ENCODE results near the gene SLC40A1. TPM values are rescaled to one million over a fixed set of nuclear protein-coding genes. Genes with fewer than 3 reads are reported as not detected.

The SLC40A1 gene
- total and polyA plus RNA-seq, 2 of the 8 experiments (the other 6 are each of a cell fraction or from before 2014, with no cell fraction given), result 0.03 TPM; not detected in 1

DNA sequence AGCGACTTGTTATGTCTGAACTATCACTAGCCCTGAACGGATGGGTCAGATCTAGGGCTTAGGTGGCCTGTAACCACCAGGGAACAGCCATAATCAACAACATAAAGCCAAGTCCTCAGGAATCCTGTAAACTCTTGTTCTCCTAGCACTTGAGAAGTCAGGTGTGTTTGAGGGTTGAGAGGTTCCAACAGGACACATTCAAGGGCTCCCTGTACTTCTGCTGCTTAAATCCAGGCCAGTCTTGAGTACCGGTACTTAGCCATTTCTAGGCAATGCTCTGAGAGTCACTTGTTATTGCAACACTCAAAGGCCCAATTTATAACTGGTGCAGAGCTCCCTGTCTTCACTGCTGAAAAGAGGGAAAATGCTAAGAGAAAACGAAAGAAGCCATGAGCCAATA is 21.6 kb upstream of the SLC40A1 start:
- Histone ChIP-seq H2BK5ac (ENCODE audit: low read depth, low read length) (no peak overlapping the region), H3K23me2 (ENCODE audit: low read depth, low read length) (no peaks in the 10 kb centered on the region), H4K8ac (ENCODE audit: extremely low read depth, insufficient read depth, low read length) (no peak overlapping the region), H3K79me1 (ENCODE audit: low read depth, low read length) (no peaks in the 10 kb centered on the region), H3K27ac (ENCODE audit: low read depth, low read length) (no peak overlapping the region), H3K27me3 (replicated peaks in 1 of 4; ENCODE audit: control insufficient read depth in 3 of 4, extremely low read depth in 1 of 4, insufficient read depth in 3 of 4, low read length in 3 of 4) (no peaks in the 10 kb centered on the region), H3K9me3 (ENCODE audit: insufficient read depth in 2 of 2, low read depth in 1 of 2, low read length in 1 of 2) (no peaks in the 10 kb centered on the region), H3K79me2 (ENCODE audit: control insufficient read depth in 1 of 2, insufficient read depth in 2 of 2, low read length in 2 of 2) (no peaks in the 10 kb centered on the region), H2BK20ac (ENCODE audit: low read length) (no peak overlapping the region), H3K4me2 (ENCODE audit: insufficient read depth in 1 of 2, low read depth in 2 of 2, low read length in 2 of 2) (no peak overlapping the region), H3K14ac (ENCODE audit: insufficient read length) (no peak overlapping the region), H2AFZ (ENCODE audit: low read length) (no peak overlapping the region), H3K4me1 (replicated peaks in 1 of 4; ENCODE audit: control insufficient read depth in 3 of 4, insufficient read depth in 4 of 4, low read length in 3 of 4) (no peaks in the 10 kb centered on the region), H4K91ac (replicated peaks; ENCODE audit: insufficient read length, low read length) (no peak overlapping the region), H4K20me1 (replicated peaks in 1 of 2; ENCODE audit: control insufficient read depth in 1 of 2, insufficient read depth in 2 of 2, low read length in 2 of 2) (no peaks in the 10 kb centered on the region), H3K18ac (ENCODE audit: extremely low read depth, low read length) (no peak overlapping the region), H2BK12ac (ENCODE audit: low read depth, low read length) (no peak overlapping the region), H3K56ac (replicated peaks; ENCODE audit: insufficient read length, low read depth, low read length) (no peak overlapping the region), H3K4me3 (ENCODE audit: extremely low read depth in 1 of 4, insufficient read depth in 2 of 4, low read depth in 3 of 4, low read length in 4 of 4) (no peak overlapping the region), H3K36me3 (ENCODE audit: control insufficient read depth in 2 of 4, insufficient read depth in 4 of 4, low read length in 3 of 4) (no peaks in the 10 kb centered on the region), H4K5ac (ENCODE audit: insufficient read length, low read depth, low read length) (no peak overlapping the region), H2BK120ac (replicated peaks; ENCODE audit: low read depth, low read length) (no peak overlapping the region), H2AK5ac (ENCODE audit: low read depth, low read length) (no peak overlapping the region), H3K4ac (replicated peaks; ENCODE audit: insufficient read length, low read depth, low read length) (no peak overlapping the region), H2BK15ac (ENCODE audit: low read length) (no peak overlapping the region), H3K9ac (replicated peaks in 1 of 4; ENCODE audit: extremely low read depth in 1 of 4, low read depth in 3 of 4, low read length in 3 of 4) (no peak overlapping the region), H3K23ac (ENCODE audit: insufficient read length) (no peak overlapping the region)
- FAIRE-seq (no peak), DNase-seq (ENCODE audit: low read depth in 1 of 2, low spot score in 2 of 2) (no peak)
- TF ChIP-seq RFX5 (IDR thresholded peaks at IDR 0.05; ENCODE audit: borderline replicate concordance, low read depth, low read length) (no peak), ZNF274 (IDR thresholded peaks at IDR 0.05; ENCODE audit: borderline replicate concordance, extremely low read depth, low read length) (no peak), CBX8 (IDR thresholded peaks at IDR 0.05; ENCODE audit: borderline replicate concordance, low read depth, low read length) (no peak), JUN (IDR thresholded peaks at IDR 0.05; ENCODE audit: low read depth, low read length) (no peak), SUZ12 (IDR thresholded peaks at IDR 0.05; ENCODE audit: low read length) (no peak), RXRA (IDR thresholded peaks at IDR 0.05; ENCODE audit: insufficient read depth, low read depth, low read length) (no peak), SP2 (IDR thresholded peaks at IDR 0.05; ENCODE audit: low read length) (no peak)
- POLR2A ChIA-PET (ENCODE audit: partially characterized antibody), result no interaction called here
- CTCF ChIA-PET (ENCODE audit: partially characterized antibody), result no interaction called here
- WGBS, 2 experiments (ENCODE audit: extremely low coverage in 1 of 2, insufficient coverage in 1 of 2, insufficient read length in 1 of 2, insufficient replicate concordance in 2 of 2, low coverage in 1 of 2, low lambda C conversion rate in 2 of 2, missing lambda C conversion rate in 1 of 2), result 80% methylated on average over 4 of the region's 4 CpGs; no CpG with 5 or more reads in 1 of the 2 experiments

All from H1 (cell line).